Stimulated activated CD8-positive, alpha-beta memory T cell treated with anti-CD3 and anti-CD28 coated beads, Interleukin-15, amount 100 ng/mL, for 4 hours (primary cell): Measurements from ENCODE around the gene RGS6.

ENCODE experiments used
- DNase-seq, 2 donors: peaks; one replicate each; pipeline ENCODE4 v3.0.0-alpha.2; 2020; ENCODE audit warnings: low read depth in 2 of 2

Gene RGS6

GRCh38 chr14:72577521-72577920 lies 645.3 kb downstream of the RGS6 start:
- no peak for DNase-seq

GRCh38 chr14:72578514-72578913 lies 646.3 kb downstream of the RGS6 start:
- no peak for DNase-seq

GRCh38 chr14:72582582-72582981 lies 650.4 kb downstream of the RGS6 start:
- no peak for DNase-seq

- DNase-seq: no peak
These were observed 651.4 kb downstream of the RGS6 start for GRCh38 chr14:72583316-72584272.

- DNase-seq: no peak
These were observed 656.3 kb downstream of the RGS6 start for GRCh38 chr14:72588521-72588920.

- DNase-seq: no peak
These were observed 657.4 kb downstream of the RGS6 start for GRCh38 chr14:72589652-72590051.

- DNase-seq: no peak
These were observed 658.3 kb downstream of the RGS6 start for GRCh38 chr14:72590577-72590976.

- no peak for DNase-seq
These were observed 659.2 kb downstream of the RGS6 start for GRCh38 chr14:72591391-72591790.

GRCh38 chr14:72594099-72594901 lies 662.1 kb downstream of the RGS6 start:
- peak in 1 of 2 donors; percentile 8 for DNase-seq

GRCh38 chr14:72595152-72595862 lies 663.1 kb downstream of the RGS6 start:
- DNase-seq: no peak

GRCh38 chr14:72597252-72598233 lies 665.3 kb downstream of the RGS6 start:
- no peak for DNase-seq

- DNase-seq: no peak
These were observed 666.1 kb downstream of the RGS6 start for GRCh38 chr14:72598306-72598705.

- no peak for DNase-seq
These were observed 667.6 kb downstream of the RGS6 start for GRCh38 chr14:72599579-72600470.

GRCh38 chr14:72600551-72601330 lies 668.5 kb downstream of the RGS6 start:
- DNase-seq: no peak

GRCh38 chr14:72603639-72604038 lies 671.4 kb downstream of the RGS6 start:
- no peak for DNase-seq

GRCh38 chr14:72604133-72604532 lies 671.9 kb downstream of the RGS6 start:
- DNase-seq: no peak

GRCh38 chr14:72605096-72605920 lies 673.1 kb downstream of the RGS6 start:
- no peak for DNase-seq

GRCh38 chr14:72605921-72606220 lies 673.6 kb downstream of the RGS6 start:
- no peak for DNase-seq
